ENCODE measurements around the gene OR10H4. TPM values are rescaled to one million over a fixed set of nuclear protein-coding genes. Genes with fewer than 3 reads are reported as not detected.

Gene OR10H4
- total and polyA plus RNA-seq, 2 experiments from 2014 or later = not detected

DNA sequence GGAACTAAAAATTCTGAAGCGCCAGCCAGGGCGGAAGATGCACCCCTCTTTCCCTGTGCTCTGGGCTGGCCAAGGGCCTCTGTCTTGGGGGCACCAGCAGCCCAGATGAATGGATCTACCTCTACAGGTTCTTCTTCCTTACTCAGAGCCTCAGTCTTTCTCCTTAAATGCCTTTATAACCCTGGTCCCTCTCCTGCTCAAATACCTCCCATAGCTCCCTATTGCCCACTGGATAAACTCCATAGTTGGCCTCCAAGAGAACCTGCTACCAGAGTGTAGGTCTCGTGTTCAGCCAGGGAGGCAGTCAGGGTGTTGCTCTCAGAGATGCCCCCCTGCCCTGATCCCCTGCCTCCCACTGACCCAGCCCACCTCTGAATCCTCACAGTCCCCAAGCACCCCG lies 30.5 kb downstream of the OR10H4 start:
- Histone ChIP-seq H3K79me2 (replicated peaks; ENCODE audit: insufficient read depth) (no peaks in the 10 kb centered on the region), H4K20me1 (replicated peaks; ENCODE audit: insufficient read depth) (no peaks in the 10 kb centered on the region), H3K36me3 (ENCODE audit: insufficient read depth) (peaks cover 8% of the 10 kb centered on the region; the same call in 1 of the 2 replicates), H3K4me1 (ENCODE audit: insufficient read depth) (no peaks in the 10 kb centered on the region), H2AFZ (no peak overlapping the region), H3K27me3 (ENCODE audit: insufficient read depth) (no peaks in the 10 kb centered on the region), H3K4me2 (no peak overlapping the region), H3K4me3 (no peak overlapping the region), H3K9me2 (ENCODE audit: insufficient read depth) (no peaks in the 10 kb centered on the region), H3K27ac (ENCODE audit: low read depth) (no peak overlapping the region), H3F3A (replicated peaks; ENCODE audit: low read depth) (no peaks in the 10 kb centered on the region)
- DNase-seq (ENCODE audit: low spot score) (no peak), ATAC-seq (no peak)
- no peaks in the 10 kb centered on the region for H3K27me3 Mint-ChIP-seq (ENCODE audit: insufficient read depth, low read depth, poor library complexity)
- H3K27ac Mint-ChIP-seq = no peak overlapping the region
- peaks cover 93% of the 10 kb centered on the region for H3K9me3 Mint-ChIP-seq
- no peak overlapping the region for H3K4me3 Mint-ChIP-seq
- H3K36me3 Mint-ChIP-seq (ENCODE audit: low read depth) = peaks cover 24% of the 10 kb centered on the region
- TF ChIP-seq, protein P1, sequence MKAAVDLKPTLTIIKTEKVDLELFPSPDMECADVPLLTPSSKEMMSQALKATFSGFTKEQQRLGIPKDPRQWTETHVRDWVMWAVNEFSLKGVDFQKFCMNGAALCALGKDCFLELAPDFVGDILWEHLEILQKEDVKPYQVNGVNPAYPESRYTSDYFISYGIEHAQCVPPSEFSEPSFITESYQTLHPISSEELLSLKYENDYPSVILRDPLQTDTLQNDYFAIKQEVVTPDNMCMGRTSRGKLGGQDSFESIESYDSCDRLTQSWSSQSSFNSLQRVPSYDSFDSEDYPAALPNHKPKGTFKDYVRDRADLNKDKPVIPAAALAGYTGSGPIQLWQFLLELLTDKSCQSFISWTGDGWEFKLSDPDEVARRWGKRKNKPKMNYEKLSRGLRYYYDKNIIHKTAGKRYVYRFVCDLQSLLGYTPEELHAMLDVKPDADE (IDR thresholded peaks at IDR 0.05) = no peak
- TF ChIP-seq, protein P2, sequence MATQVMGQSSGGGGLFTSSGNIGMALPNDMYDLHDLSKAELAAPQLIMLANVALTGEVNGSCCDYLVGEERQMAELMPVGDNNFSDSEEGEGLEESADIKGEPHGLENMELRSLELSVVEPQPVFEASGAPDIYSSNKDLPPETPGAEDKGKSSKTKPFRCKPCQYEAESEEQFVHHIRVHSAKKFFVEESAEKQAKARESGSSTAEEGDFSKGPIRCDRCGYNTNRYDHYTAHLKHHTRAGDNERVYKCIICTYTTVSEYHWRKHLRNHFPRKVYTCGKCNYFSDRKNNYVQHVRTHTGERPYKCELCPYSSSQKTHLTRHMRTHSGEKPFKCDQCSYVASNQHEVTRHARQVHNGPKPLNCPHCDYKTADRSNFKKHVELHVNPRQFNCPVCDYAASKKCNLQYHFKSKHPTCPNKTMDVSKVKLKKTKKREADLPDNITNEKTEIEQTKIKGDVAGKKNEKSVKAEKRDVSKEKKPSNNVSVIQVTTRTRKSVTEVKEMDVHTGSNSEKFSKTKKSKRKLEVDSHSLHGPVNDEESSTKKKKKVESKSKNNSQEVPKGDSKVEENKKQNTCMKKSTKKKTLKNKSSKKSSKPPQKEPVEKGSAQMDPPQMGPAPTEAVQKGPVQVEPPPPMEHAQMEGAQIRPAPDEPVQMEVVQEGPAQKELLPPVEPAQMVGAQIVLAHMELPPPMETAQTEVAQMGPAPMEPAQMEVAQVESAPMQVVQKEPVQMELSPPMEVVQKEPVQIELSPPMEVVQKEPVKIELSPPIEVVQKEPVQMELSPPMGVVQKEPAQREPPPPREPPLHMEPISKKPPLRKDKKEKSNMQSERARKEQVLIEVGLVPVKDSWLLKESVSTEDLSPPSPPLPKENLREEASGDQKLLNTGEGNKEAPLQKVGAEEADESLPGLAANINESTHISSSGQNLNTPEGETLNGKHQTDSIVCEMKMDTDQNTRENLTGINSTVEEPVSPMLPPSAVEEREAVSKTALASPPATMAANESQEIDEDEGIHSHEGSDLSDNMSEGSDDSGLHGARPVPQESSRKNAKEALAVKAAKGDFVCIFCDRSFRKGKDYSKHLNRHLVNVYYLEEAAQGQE (IDR thresholded peaks at IDR 0.05; ENCODE audit: unreplicated experiment) = no peak
- TF ChIP-seq ZNF331 (CRISPR knock-in tag; IDR thresholded peaks at IDR 0.05; ENCODE audit: low read depth) = no peak
- TF ChIP-seq JUNB (IDR thresholded peaks at IDR 0.05; ENCODE audit: unreplicated experiment) = no peak
- TF ChIP-seq, protein P3, sequence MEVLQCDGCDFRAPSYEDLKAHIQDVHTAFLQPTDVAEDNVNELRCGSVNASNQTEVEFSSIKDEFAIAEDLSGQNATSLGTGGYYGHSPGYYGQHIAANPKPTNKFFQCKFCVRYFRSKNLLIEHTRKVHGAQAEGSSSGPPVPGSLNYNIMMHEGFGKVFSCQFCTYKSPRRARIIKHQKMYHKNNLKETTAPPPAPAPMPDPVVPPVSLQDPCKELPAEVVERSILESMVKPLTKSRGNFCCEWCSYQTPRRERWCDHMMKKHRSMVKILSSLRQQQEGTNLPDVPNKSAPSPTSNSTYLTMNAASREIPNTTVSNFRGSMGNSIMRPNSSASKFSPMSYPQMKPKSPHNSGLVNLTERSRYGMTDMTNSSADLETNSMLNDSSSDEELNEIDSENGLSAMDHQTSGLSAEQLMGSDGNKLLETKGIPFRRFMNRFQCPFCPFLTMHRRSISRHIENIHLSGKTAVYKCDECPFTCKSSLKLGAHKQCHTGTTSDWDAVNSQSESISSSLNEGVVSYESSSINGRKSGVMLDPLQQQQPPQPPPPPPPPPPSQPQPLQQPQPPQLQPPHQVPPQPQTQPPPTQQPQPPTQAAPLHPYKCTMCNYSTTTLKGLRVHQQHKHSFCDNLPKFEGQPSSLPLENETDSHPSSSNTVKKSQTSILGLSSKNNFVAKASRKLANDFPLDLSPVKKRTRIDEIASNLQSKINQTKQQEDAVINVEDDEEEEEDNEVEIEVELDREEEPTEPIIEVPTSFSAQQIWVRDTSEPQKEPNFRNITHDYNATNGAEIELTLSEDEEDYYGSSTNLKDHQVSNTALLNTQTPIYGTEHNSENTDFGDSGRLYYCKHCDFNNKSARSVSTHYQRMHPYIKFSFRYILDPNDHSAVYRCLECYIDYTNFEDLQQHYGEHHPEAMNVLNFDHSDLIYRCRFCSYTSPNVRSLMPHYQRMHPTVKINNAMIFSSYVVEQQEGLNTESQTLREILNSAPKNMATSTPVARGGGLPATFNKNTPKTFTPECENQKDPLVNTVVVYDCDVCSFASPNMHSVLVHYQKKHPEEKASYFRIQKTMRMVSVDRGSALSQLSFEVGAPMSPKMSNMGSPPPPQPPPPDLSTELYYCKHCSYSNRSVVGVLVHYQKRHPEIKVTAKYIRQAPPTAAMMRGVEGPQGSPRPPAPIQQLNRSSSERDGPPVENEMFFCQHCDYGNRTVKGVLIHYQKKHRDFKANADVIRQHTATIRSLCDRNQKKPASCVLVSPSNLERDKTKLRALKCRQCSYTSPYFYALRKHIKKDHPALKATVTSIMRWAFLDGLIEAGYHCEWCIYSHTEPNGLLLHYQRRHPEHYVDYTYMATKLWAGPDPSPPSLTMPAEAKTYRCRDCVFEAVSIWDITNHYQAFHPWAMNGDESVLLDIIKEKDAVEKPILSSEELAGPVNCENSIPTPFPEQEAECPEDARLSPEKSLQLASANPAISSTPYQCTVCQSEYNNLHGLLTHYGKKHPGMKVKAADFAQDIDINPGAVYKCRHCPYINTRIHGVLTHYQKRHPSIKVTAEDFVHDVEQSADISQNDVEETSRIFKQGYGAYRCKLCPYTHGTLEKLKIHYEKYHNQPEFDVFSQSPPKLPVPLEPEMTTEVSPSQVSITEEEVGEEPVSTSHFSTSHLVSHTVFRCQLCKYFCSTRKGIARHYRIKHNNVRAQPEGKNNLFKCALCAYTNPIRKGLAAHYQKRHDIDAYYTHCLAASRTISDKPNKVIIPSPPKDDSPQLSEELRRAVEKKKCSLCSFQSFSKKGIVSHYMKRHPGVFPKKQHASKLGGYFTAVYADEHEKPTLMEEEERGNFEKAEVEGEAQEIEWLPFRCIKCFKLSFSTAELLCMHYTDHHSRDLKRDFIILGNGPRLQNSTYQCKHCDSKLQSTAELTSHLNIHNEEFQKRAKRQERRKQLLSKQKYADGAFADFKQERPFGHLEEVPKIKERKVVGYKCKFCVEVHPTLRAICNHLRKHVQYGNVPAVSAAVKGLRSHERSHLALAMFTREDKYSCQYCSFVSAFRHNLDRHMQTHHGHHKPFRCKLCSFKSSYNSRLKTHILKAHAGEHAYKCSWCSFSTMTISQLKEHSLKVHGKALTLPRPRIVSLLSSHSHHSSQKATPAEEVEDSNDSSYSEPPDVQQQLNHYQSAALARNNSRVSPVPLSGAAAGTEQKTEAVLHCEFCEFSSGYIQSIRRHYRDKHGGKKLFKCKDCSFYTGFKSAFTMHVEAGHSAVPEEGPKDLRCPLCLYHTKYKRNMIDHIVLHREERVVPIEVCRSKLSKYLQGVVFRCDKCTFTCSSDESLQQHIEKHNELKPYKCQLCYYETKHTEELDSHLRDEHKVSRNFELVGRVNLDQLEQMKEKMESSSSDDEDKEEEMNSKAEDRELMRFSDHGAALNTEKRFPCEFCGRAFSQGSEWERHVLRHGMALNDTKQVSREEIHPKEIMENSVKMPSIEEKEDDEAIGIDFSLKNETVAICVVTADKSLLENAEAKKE (CRISPR knock-in tag; IDR thresholded peaks at IDR 0.05) = no peak
- no peak for TF ChIP-seq EZH2phosphoT487 (IDR thresholded peaks at IDR 0.05; ENCODE audit: unreplicated experiment)
- no peak for TF ChIP-seq CREB1 (CRISPR knock-in tag; IDR thresholded peaks at IDR 0.05; ENCODE audit: low read depth)
- TF ChIP-seq, protein P4, sequence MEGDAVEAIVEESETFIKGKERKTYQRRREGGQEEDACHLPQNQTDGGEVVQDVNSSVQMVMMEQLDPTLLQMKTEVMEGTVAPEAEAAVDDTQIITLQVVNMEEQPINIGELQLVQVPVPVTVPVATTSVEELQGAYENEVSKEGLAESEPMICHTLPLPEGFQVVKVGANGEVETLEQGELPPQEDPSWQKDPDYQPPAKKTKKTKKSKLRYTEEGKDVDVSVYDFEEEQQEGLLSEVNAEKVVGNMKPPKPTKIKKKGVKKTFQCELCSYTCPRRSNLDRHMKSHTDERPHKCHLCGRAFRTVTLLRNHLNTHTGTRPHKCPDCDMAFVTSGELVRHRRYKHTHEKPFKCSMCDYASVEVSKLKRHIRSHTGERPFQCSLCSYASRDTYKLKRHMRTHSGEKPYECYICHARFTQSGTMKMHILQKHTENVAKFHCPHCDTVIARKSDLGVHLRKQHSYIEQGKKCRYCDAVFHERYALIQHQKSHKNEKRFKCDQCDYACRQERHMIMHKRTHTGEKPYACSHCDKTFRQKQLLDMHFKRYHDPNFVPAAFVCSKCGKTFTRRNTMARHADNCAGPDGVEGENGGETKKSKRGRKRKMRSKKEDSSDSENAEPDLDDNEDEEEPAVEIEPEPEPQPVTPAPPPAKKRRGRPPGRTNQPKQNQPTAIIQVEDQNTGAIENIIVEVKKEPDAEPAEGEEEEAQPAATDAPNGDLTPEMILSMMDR (conservative IDR thresholded peaks at IDR 0.05; ENCODE audit: low read depth in 2 of 2) = no peak
- TF ChIP-seq POLR2AphosphoS5 (IDR thresholded peaks at IDR 0.05; ENCODE audit: low read depth) = no peak
- no peak for TF ChIP-seq NANOG (IDR thresholded peaks at IDR 0.05; ENCODE audit: borderline replicate concordance)
- no peak for TF ChIP-seq STAT1 (IDR thresholded peaks at IDR 0.05; ENCODE audit: unreplicated experiment)
- no peak for TF ChIP-seq EZH2 (IDR thresholded peaks at IDR 0.05; ENCODE audit: low read depth, unreplicated experiment)
- no peak for TF ChIP-seq ZNF114 (CRISPR knock-in tag; IDR thresholded peaks at IDR 0.05)
- no peaks in the 10 kb centered on the region for H3K4me1 Mint-ChIP-seq
